NT2/D1 (cell line): ENCODE results near the gene NPL.

ENCODE experiments used
- SUZ12 ChIP-seq: IDR thresholded peaks from 2 replicates; pipeline ENCODE4 v1.6.1; 2011; ENCODE audit not compliant: insufficient read length, insufficient read depth; ENCODE audit errors: extremely low read depth
- YY1 ChIP-seq: IDR thresholded peaks from 2 replicates; pipeline ENCODE4 v1.6.1; 2011; ENCODE audit not compliant: insufficient read length, insufficient read depth

DNA sequence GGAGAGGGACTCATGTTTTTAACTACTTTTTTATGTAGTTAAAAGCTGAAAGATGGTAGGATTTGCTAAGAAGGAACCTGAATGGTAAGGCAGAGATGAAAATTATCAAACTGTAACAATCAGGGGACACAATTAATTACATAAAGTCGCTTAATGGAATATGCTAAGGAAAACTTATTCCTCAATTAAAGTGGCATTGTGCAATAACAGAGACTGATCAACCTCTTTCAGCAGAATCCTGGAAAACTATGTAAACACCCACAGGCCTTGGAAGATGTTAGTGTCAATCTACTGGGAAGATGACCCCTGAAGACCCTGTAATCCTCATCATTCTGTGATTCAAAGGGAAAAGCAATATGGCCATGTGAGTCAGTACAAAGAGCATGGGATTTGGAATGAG lies 46.8 kb upstream of the NPL start:
- TF ChIP-seq YY1 (no peak), SUZ12 (no peak)
